Measurements from ENCODE around the gene NSD1. TPM values are rescaled to one million over a fixed set of nuclear protein-coding genes. Genes with fewer than 3 reads are reported as not detected.

NSD1 gene
- polyA plus RNA-seq, 1 donor (not counting 4 experiments of a cell fraction or from before 2014, with no cell fraction given) = 13.6 TPM

DNA sequence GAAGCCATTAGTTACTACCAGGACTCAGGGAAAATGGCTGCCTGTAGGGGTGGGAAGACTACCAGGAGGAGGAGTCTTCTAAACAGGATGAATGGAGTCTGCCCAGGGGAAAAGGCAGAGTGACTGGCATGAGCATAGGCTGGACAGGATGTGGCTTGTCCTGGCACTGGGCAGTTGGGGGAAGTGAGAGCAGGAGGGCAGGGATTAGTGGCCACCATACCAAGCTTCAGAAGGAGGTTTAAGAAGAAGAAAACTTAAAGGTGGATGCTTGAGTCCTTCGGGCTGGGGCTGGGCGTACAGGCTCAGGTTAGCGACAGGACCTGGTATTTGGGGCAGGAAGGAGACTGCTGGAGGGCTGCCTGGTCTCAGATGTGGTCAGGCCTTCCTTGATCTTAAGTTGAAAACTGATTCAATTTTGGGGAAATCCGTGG, 5.0 kb upstream of the NSD1 start:
- Histone ChIP-seq H3K9ac (ENCODE audit: control insufficient read depth, extremely low read depth, insufficient read depth, low read length) (no peak overlapping the region), H3K4me1 (ENCODE audit: control insufficient read depth, extremely low read depth, insufficient read depth, low read length) (peaks cover 6% of the 10 kb centered on the region), H3K4me3 (ENCODE audit: control insufficient read depth in 2 of 3, extremely low read depth in 1 of 3, insufficient read depth in 2 of 3, low read depth in 1 of 3, low read length in 3 of 3) (no peak overlapping the region), H3K36me3 (ENCODE audit: control insufficient read depth in 2 of 2, extremely low read depth in 1 of 2, insufficient read depth in 2 of 2, low read length in 2 of 2) (no peaks in the 10 kb centered on the region), H2AFZ (ENCODE audit: control insufficient read depth, low read length) (no peak overlapping the region), H3K9me1 (ENCODE audit: control insufficient read depth, extremely low read depth, insufficient read depth, low read length) (no peaks in the 10 kb centered on the region), H3K4me2 (ENCODE audit: control insufficient read depth, extremely low read depth, insufficient read depth, low read depth, low read length) (no peak overlapping the region), H3K79me2 (ENCODE audit: control insufficient read depth, insufficient read depth, low read length) (no peaks in the 10 kb centered on the region), H3K9me3 (ENCODE audit: control insufficient read depth, low read depth, low read length) (no peaks in the 10 kb centered on the region), H3K27me3 (ENCODE audit: control insufficient read depth, extremely low read depth, insufficient read depth, low read length) (no peaks in the 10 kb centered on the region), H3K27ac (ENCODE audit: control insufficient read depth, insufficient read depth, low read length) (no peak overlapping the region), H4K20me1 (ENCODE audit: control insufficient read depth, extremely low read depth, insufficient read depth, low read length) (no peaks in the 10 kb centered on the region)
- DNase-seq (ENCODE audit: low read depth, low spot score) (no peak), FAIRE-seq (no peak)
- TF ChIP-seq, protein P1, sequence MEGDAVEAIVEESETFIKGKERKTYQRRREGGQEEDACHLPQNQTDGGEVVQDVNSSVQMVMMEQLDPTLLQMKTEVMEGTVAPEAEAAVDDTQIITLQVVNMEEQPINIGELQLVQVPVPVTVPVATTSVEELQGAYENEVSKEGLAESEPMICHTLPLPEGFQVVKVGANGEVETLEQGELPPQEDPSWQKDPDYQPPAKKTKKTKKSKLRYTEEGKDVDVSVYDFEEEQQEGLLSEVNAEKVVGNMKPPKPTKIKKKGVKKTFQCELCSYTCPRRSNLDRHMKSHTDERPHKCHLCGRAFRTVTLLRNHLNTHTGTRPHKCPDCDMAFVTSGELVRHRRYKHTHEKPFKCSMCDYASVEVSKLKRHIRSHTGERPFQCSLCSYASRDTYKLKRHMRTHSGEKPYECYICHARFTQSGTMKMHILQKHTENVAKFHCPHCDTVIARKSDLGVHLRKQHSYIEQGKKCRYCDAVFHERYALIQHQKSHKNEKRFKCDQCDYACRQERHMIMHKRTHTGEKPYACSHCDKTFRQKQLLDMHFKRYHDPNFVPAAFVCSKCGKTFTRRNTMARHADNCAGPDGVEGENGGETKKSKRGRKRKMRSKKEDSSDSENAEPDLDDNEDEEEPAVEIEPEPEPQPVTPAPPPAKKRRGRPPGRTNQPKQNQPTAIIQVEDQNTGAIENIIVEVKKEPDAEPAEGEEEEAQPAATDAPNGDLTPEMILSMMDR (optimal IDR thresholded peaks at IDR 0.05 in 1 of 3, IDR thresholded peaks at IDR 0.05 in 1 of 3, conservative IDR thresholded peaks at IDR 0.05 in 1 of 3; ENCODE audit: extremely low read depth in 1 of 3, insufficient read depth in 2 of 3, low read length in 3 of 3) = no peak
- no peak for TF ChIP-seq EZH2 (IDR thresholded peaks at IDR 0.05; ENCODE audit: low read length)
- dilution Hi-C loops (cut with MboI; ENCODE audit: extremely low pct_ligation_motif_present, low sequenced_read_pairs) = no loop called here

GRCh38 chr5:177130211-177131018, 3.2 kb upstream of the NSD1 start:
- Histone ChIP-seq H3K4me1 (ENCODE audit: control insufficient read depth, extremely low read depth, insufficient read depth, low read length) (peaks cover 14% of the 10 kb centered on the region), H3K9ac (ENCODE audit: control insufficient read depth, extremely low read depth, insufficient read depth, low read length) (no peak overlapping the region), H3K27me3 (ENCODE audit: control insufficient read depth, extremely low read depth, insufficient read depth, low read length) (no peaks in the 10 kb centered on the region), H3K4me3 (ENCODE audit: control insufficient read depth in 2 of 3, extremely low read depth in 1 of 3, insufficient read depth in 2 of 3, low read depth in 1 of 3, low read length in 3 of 3) (no peak overlapping the region), H3K79me2 (ENCODE audit: control insufficient read depth, insufficient read depth, low read length) (peaks cover 8% of the 10 kb centered on the region), H3K4me2 (ENCODE audit: control insufficient read depth, extremely low read depth, insufficient read depth, low read depth, low read length) (peak overlapping the region; percentile 6), H3K9me1 (ENCODE audit: control insufficient read depth, extremely low read depth, insufficient read depth, low read length) (no peaks in the 10 kb centered on the region), H3K27ac (ENCODE audit: control insufficient read depth, insufficient read depth, low read length) (no peak overlapping the region), H3K36me3 (ENCODE audit: control insufficient read depth in 2 of 2, extremely low read depth in 1 of 2, insufficient read depth in 2 of 2, low read length in 2 of 2) (peaks cover 1 to 4% of the 10 kb centered on the region in 2 experiments), H4K20me1 (ENCODE audit: control insufficient read depth, extremely low read depth, insufficient read depth, low read length) (no peaks in the 10 kb centered on the region), H2AFZ (ENCODE audit: control insufficient read depth, low read length) (no peak overlapping the region), H3K9me3 (ENCODE audit: control insufficient read depth, low read depth, low read length) (no peaks in the 10 kb centered on the region)
- no peak for TF ChIP-seq EZH2 (IDR thresholded peaks at IDR 0.05; ENCODE audit: low read length)
- TF ChIP-seq, protein P1 (optimal IDR thresholded peaks at IDR 0.05 in 1 of 3, IDR thresholded peaks at IDR 0.05 in 1 of 3, conservative IDR thresholded peaks at IDR 0.05 in 1 of 3; ENCODE audit: extremely low read depth in 1 of 3, insufficient read depth in 2 of 3, low read length in 3 of 3) = no peak
- FAIRE-seq = peak; percentile 79
- no peak for DNase-seq (ENCODE audit: low read depth, low spot score)
- dilution Hi-C loops (cut with MboI; ENCODE audit: extremely low pct_ligation_motif_present, low sequenced_read_pairs) = no loop called here

Data from keratinocyte (primary cell).